K562 (cell line): Measurements from ENCODE around the gene YIPF1. TPM values are rescaled to one million over a fixed set of nuclear protein-coding genes. Genes with fewer than 3 reads are reported as not detected.

ENCODE experiments used
- BCLAF1 ChIP-seq, 2 experiments: fragments of 450-650 bp in 1 of 2; IDR thresholded peaks; 2 replicates each; pipeline ENCODE4 v1.6.1; 2011 to 2017; ENCODE audit warnings: low read depth in 2 of 2, antibody characterized with exemption in 1 of 2, borderline replicate concordance in 1 of 2, low read length in 1 of 2, mild to moderate bottlenecking in 1 of 2, mixed read lengths in 1 of 2; ENCODE audit not compliant: control insufficient read depth in 1 of 2
- BRF1 ChIP-seq: IDR thresholded peaks from 3 replicates; pipeline ENCODE4 v1.6.1; 2011; ENCODE audit warnings: borderline replicate concordance, mild to moderate bottlenecking; ENCODE audit not compliant: insufficient read length; ENCODE audit errors: extremely low read depth
- CBFA2T2 ChIP-seq: fragments of 450-650 bp; conservative IDR thresholded peaks from 2 replicates; pipeline ENCODE4 v1.6.1; 2017; ENCODE audit warnings: mild to moderate bottlenecking
- CBX3 ChIP-seq, 2 experiments: IDR thresholded peaks; 1 replicate in 1 of 2; 2 replicates in 1 of 2; pipeline ENCODE4 v1.6.1; 2012; ENCODE audit warnings: inconsistent platforms in 2 of 2, low read length in 2 of 2, borderline replicate concordance in 1 of 2, control low read depth in 1 of 2
- CSDE1 ChIP-seq, 2 experiments: fragments of 450-650 bp; IDR thresholded peaks; 2 replicates each; pipeline ENCODE4 v1.6.1; 2016; ENCODE audit warnings: mild to moderate bottlenecking in 1 of 2
- ELF2 ChIP-seq: fragments of 250-450 bp; sonication (Bioruptor Pico); IDR thresholded peaks from 2 replicates; pipeline ENCODE4 v1.5.0; 2021; ENCODE audit warnings: mild to moderate bottlenecking
- HNRNPH1 ChIP-seq: fragments of 200-400 bp; formaldehyde crosslinking; optimal IDR thresholded peaks from 2 replicates; pipeline ENCODE3; 2017; ENCODE audit warnings: low read depth, mild to moderate bottlenecking, low read length, moderate library complexity
- HNRNPUL1 ChIP-seq: fragments of 200-400 bp; formaldehyde crosslinking; IDR thresholded peaks from 2 replicates; pipeline ENCODE4 v1.6.1; 2017; ENCODE audit warnings: low read length
- MTA3 ChIP-seq: fragments of 450-650 bp; formaldehyde crosslinking; IDR thresholded peaks from 2 replicates; pipeline ENCODE4 v1.6.1; 2017; ENCODE audit warnings: mild to moderate bottlenecking, borderline replicate concordance
- NRF1 ChIP-seq, 2 experiments: fragments of 450-650 bp; IDR thresholded peaks in 1 of 2; conservative IDR thresholded peaks in 1 of 2; 2 replicates each; pipeline ENCODE4 v1.6.1; 2014; ENCODE audit warnings: mild to moderate bottlenecking in 2 of 2
- PREB ChIP-seq: sonication (generic); formaldehyde crosslinking; IDR thresholded peaks from 2 replicates; pipeline ENCODE4 v1.8.1; 2023; ENCODE audit warnings: mild to moderate bottlenecking, missing genetic modification reagents
- RBM14 ChIP-seq: fragments of 200-400 bp; formaldehyde crosslinking; IDR thresholded peaks from 2 replicates; pipeline ENCODE4 v1.6.1; 2018; ENCODE audit warnings: low read depth, mild to moderate bottlenecking, low read length, moderate library complexity, borderline replicate concordance; ENCODE audit not compliant: insufficient read depth
- SMAD2 ChIP-seq: fragments of 150-350 bp; IDR thresholded peaks from 2 replicates; pipeline ENCODE4 v1.6.1; 2014; ENCODE audit warnings: low read depth, mild to moderate bottlenecking, low read length
- TRIM25 ChIP-seq: fragments of 450-650 bp; IDR thresholded peaks from 2 replicates; pipeline ENCODE4 v1.7.0; 2016; ENCODE audit warnings: borderline replicate concordance
- TSC22D4 ChIP-seq: fragments of 450-650 bp; IDR thresholded peaks from 2 replicates; pipeline ENCODE4 v1.6.1; 2016; ENCODE audit warnings: missing genetic modification characterization, missing biosample characterization, control low read depth
- YBX1 ChIP-seq: fragments of 450-650 bp; IDR thresholded peaks from 2 replicates; pipeline ENCODE4 v1.7.1; 2016; ENCODE audit warnings: mild to moderate bottlenecking
- ZBTB2 ChIP-seq: fragments of 450-650 bp; IDR thresholded peaks from 2 replicates; pipeline ENCODE4 v1.6.1; 2016; ENCODE audit warnings: antibody characterized with exemption
- ZNF133 ChIP-seq: fragments of 250-450 bp; sonication (Bioruptor Pico); IDR thresholded peaks from 2 replicates; pipeline ENCODE4 v1.4.0; 2020; ENCODE audit warnings: mild to moderate bottlenecking
- ZNF146 ChIP-seq: IDR thresholded peaks from one replicate; pipeline ENCODE4 v1.6.1; 2018; ENCODE audit warnings: missing compliant biosample characterization; ENCODE audit not compliant: unreplicated experiment
- ZNF431 ChIP-seq: sonication (generic); formaldehyde crosslinking; IDR thresholded peaks from 2 replicates; pipeline ENCODE4 v1.8.0; 2022; ENCODE audit warnings: mild to moderate bottlenecking, missing genetic modification reagents
- ZNF561 ChIP-seq: fragments of 450-650 bp; formaldehyde crosslinking; conservative IDR thresholded peaks from 2 replicates; pipeline ENCODE4 v1.4.0; 2020; ENCODE audit warnings: mild to moderate bottlenecking, moderate library complexity
- polyA plus RNA-seq, 8 experiments: library from polyadenylated mRNA; depleted of rRNA in 4 of 8; stranded (reverse) in 5 of 8; unstranded in 3 of 8; fragments of >200 nt; fragmentation: Nextera tagmentation in 2 of 8; fragmentation: Illumina TruSeq in 1 of 8; extraction: Ambion mirVana in 2 of 8; extraction: Trizol in 1 of 8; gene quantifications; 2 replicates each; pipeline versions ENCODE4 v1.2.1 to v1.2.3, GENCODE V29; 2011 to 2014; ENCODE audit warnings: inconsistent platforms in 1 of 8, missing spikeins in 1 of 8
- total RNA-seq, 7 experiments: library from RNA; depleted of rRNA in 6 of 7; stranded (reverse); fragments of >200 nt in 6 of 7; fragmentation: Illumina TruSeq in 2 of 7; extraction: Trizol in 2 of 7; gene quantifications; 2 replicates each; pipeline versions ENCODE4 v1.2.1 to v1.2.3, GENCODE V29; 2011 to 2021; ENCODE audit warnings: low replicate concordance in 1 of 7

YIPF1 gene
- total and polyA plus RNA-seq, 9 of the 15 experiments (the other 6 are each of a cell fraction or from before 2014, with no cell fraction given): 11.5 to 37.5 (median 19.2) TPM

- TF ChIP-seq BCLAF1 (IDR thresholded peaks at IDR 0.05; ENCODE audit: borderline replicate concordance in 1 of 2, control insufficient read depth in 1 of 2, low read depth in 2 of 2, low read length in 1 of 2) (peak in 1 of 2 experiments; percentile 94; a peak in 1 of 4 replicates), PREB (CRISPR knock-in tag) (no peak), NRF1 (conservative IDR thresholded peaks at IDR 0.05 in 1 of 2, IDR thresholded peaks at IDR 0.05 in 1 of 2) (peak; percentile 89 to 91), CSDE1 (IDR thresholded peaks at IDR 0.05) (peak in 1 of 2 experiments; percentile 15; a peak in 1 of 4 replicates), HNRNPUL1 (no peak), CBX3 (IDR thresholded peaks at IDR 0.05; ENCODE audit: borderline replicate concordance in 1 of 2, low read length in 2 of 2) (peak in 1 of 2 experiments; percentile 79; a peak in 1 of 3 replicates), TRIM25 (peak; percentile 85; the same call in 1 of the 2 replicates), RBM14 (peak; percentile 82; the same call in 1 of the 2 replicates), ZNF431 (peak; percentile 74), ZNF133 (no peak), ZNF561 (CRISPR knock-in tag) (no peak), CBFA2T2 (no peak), MTA3 (peak; percentile 70; the same call in 1 of the 2 replicates), HNRNPH1 (no peak), ZBTB2 (peak; percentile 75), SMAD2 (peak; percentile 52; the same call in 1 of the 2 replicates), TSC22D4 (tag) (no peak), BRF1 (no peak), ELF2 (CRISPR knock-in tag) (peak; percentile 95), YBX1 (no peak), ZNF146 (CRISPR knock-in tag) (no peak)
These were observed 51.5 kb downstream of the YIPF1 start, which contains the start of gene NDC1 (continued) for GRCh38 chr1:53837924-53838653.
